ENCODE results near the gene PCK2.

The PCK2 gene

GRCh38 chr14:24087004-24087403 is 7.1 kb upstream of the PCK2 start:
- no peak for DNase-seq
- Histone ChIP-seq H3K9me3 (ENCODE audit: severe bottlenecking) (no peaks in the 10 kb centered on the region), H3K36me3 (no peaks in the 10 kb centered on the region), H3K27me3 (ENCODE audit: insufficient read depth, low read depth, severe bottlenecking) (no peaks in the 10 kb centered on the region), H3K27ac (peak overlapping the region; percentile 88), H3K4me3 (ENCODE audit: low read depth, low read length) (peak overlapping the region; percentile 7; the same call in 1 of the 2 replicates)
- no peak for TF ChIP-seq CTCF (IDR thresholded peaks at IDR 0.05; ENCODE audit: low read depth, low read length)

GRCh38 chr14:24088095-24088494 is 6.0 kb upstream of the PCK2 start:
- Histone ChIP-seq H3K9me3 (ENCODE audit: severe bottlenecking) (no peaks in the 10 kb centered on the region), H3K4me3 (ENCODE audit: low read depth, low read length) (no peak overlapping the region), H3K27me3 (ENCODE audit: insufficient read depth, low read depth, severe bottlenecking) (no peaks in the 10 kb centered on the region), H3K27ac (peak overlapping the region; percentile 88; the same call in 1 of the 2 replicates), H3K36me3 (no peaks in the 10 kb centered on the region)
- no peak for TF ChIP-seq CTCF (IDR thresholded peaks at IDR 0.05; ENCODE audit: low read depth, low read length)
- no peak for DNase-seq

- Histone ChIP-seq H3K27ac (peak overlapping the region; percentile 61), H3K27me3 (ENCODE audit: insufficient read depth, low read depth, severe bottlenecking) (no peaks in the 10 kb centered on the region), H3K4me3 (ENCODE audit: low read depth, low read length) (no peak overlapping the region), H3K9me3 (ENCODE audit: severe bottlenecking) (no peaks in the 10 kb centered on the region), H3K36me3 (no peaks in the 10 kb centered on the region)
- DNase-seq = no peak
- no peak for TF ChIP-seq CTCF (IDR thresholded peaks at IDR 0.05; ENCODE audit: low read depth, low read length)
Measured at GRCh38 chr14:24089890-24090289, 4.2 kb upstream of the PCK2 start.

GRCh38 chr14:24092110-24092504 is 2.0 kb upstream of the PCK2 start:
- Histone ChIP-seq H3K36me3 (no peaks in the 10 kb centered on the region), H3K27me3 (ENCODE audit: insufficient read depth, low read depth, severe bottlenecking) (no peaks in the 10 kb centered on the region), H3K9me3 (ENCODE audit: severe bottlenecking) (no peaks in the 10 kb centered on the region), H3K27ac (no peak overlapping the region), H3K4me3 (ENCODE audit: low read depth, low read length) (no peak overlapping the region)
- DNase-seq = no peak
- no peak for TF ChIP-seq CTCF (IDR thresholded peaks at IDR 0.05; ENCODE audit: low read depth, low read length)

GRCh38 chr14:24092505-24093206 is 1.5 kb upstream of the PCK2 start:
- Histone ChIP-seq H3K36me3 (no peaks in the 10 kb centered on the region), H3K4me3 (ENCODE audit: low read depth, low read length) (no peak overlapping the region), H3K27ac (no peak overlapping the region), H3K9me3 (ENCODE audit: severe bottlenecking) (no peaks in the 10 kb centered on the region), H3K27me3 (ENCODE audit: insufficient read depth, low read depth, severe bottlenecking) (no peaks in the 10 kb centered on the region)
- no peak for TF ChIP-seq CTCF (IDR thresholded peaks at IDR 0.05; ENCODE audit: low read depth, low read length)
- no peak for DNase-seq

Measured in WERI-Rb-1 (cell line).